Activated CD8-positive, alpha-beta T cell treated with anti-CD3 and anti-CD28 coated beads for 36 hours (primary cell): ENCODE results near the gene UBE3B. TPM values are rescaled to one million over a fixed set of nuclear protein-coding genes. Genes with fewer than 3 reads are reported as not detected.

Experiments used
- ATAC-seq: fragments of 200-7000 bp; cut with Tn5 transposase; one replicate; pipeline ENCODE4 v1.10.0; 2021; ENCODE audit warnings: mild to moderate bottlenecking, moderate library complexity
- CTCF ChIA-PET: fragments of 350-600 bp; sonication (Branson Sonifier 250); formaldehyde crosslinking; loops from one replicate; lab custom pipeline; 2021; ENCODE audit warnings: antibody characterized with exemption; lab: Charles Lee
- POLR2A ChIA-PET: fragments of 350-600 bp; sonication (Branson Sonifier 250); formaldehyde crosslinking; loops from one replicate; lab custom pipeline; 2021; ENCODE audit warnings: antibody characterized with exemption; lab: Charles Lee
- DNase-seq: peaks from one replicate; pipeline ENCODE4 v3.0.0-alpha.2; 2020
- H3K27ac Mint-ChIP-seq: one replicate; pipeline ENCODE4 v1.8.0; 2021; ENCODE audit warnings: mild to moderate bottlenecking, mixed read lengths
- H3K27me3 Mint-ChIP-seq: one replicate; pipeline ENCODE4 v1.8.0; 2021; ENCODE audit warnings: mixed read lengths
- H3K36me3 Mint-ChIP-seq: one replicate; pipeline ENCODE4 v1.8.0; 2021; ENCODE audit warnings: low read depth, mixed read lengths
- H3K4me1 Mint-ChIP-seq: one replicate; pipeline ENCODE4 v1.8.0; 2021; ENCODE audit warnings: low read depth, mixed read lengths
- H3K4me3 Mint-ChIP-seq: one replicate; pipeline ENCODE4 v1.8.0; 2021; ENCODE audit warnings: mild to moderate bottlenecking, moderate library complexity, mixed read lengths
- H3K9me3 Mint-ChIP-seq: one replicate; pipeline ENCODE4 v1.8.0; 2021; ENCODE audit warnings: mixed read lengths
- intact Hi-C: fragments of 100-400 bp; cut with micrococcal nuclease; formaldehyde crosslinking; loops from one replicate; pipeline ENCODE4 v1.10.0; 2022
- total RNA-seq, 2 experiments: library from RNA; stranded (reverse); gene quantifications; one replicate each; pipeline ENCODE4 v1.2.3, GENCODE V29; 2021
- TF ChIP-seq, protein P1 (sequence below): fragments of 200-600 bp; IDR thresholded peaks from one replicate; pipeline ENCODE4 v1.8.0; 2022; ENCODE audit warnings: antibody characterized with exemption, mild to moderate bottlenecking

The UBE3B gene
- total RNA-seq, 2 experiments from 2014 or later: 22.5 to 24.9 TPM

DNA sequence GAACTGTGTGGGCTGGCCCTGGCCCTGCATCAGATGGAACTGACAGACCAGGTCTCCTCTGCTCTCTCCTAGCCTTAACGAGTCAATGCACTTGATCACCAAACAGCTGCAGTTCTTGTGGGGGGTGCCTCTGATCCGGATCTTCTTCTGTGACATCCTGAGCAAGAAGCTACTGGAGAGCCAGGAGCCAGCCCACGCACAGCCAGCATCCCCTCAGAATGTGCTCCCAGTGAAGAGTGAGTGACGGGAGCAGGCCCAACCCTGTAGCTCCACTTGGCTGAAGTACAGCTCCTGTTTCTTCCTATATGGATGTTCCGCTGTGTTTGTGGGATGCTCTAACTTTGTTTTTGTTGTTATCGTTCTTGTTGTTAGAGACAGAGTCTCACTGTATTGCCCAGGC, 23.9 kb downstream of the UBE3B start:
- ATAC-seq (no peak), DNase-seq (no peak)
- no peaks in the 10 kb centered on the region for H3K27me3 Mint-ChIP-seq
- H3K4me3 Mint-ChIP-seq: no peak overlapping the region
- intact Hi-C loops: no loop called here
- H3K4me1 Mint-ChIP-seq: no peaks in the 10 kb centered on the region
- H3K9me3 Mint-ChIP-seq: no peaks in the 10 kb centered on the region
- TF ChIP-seq, protein P1, sequence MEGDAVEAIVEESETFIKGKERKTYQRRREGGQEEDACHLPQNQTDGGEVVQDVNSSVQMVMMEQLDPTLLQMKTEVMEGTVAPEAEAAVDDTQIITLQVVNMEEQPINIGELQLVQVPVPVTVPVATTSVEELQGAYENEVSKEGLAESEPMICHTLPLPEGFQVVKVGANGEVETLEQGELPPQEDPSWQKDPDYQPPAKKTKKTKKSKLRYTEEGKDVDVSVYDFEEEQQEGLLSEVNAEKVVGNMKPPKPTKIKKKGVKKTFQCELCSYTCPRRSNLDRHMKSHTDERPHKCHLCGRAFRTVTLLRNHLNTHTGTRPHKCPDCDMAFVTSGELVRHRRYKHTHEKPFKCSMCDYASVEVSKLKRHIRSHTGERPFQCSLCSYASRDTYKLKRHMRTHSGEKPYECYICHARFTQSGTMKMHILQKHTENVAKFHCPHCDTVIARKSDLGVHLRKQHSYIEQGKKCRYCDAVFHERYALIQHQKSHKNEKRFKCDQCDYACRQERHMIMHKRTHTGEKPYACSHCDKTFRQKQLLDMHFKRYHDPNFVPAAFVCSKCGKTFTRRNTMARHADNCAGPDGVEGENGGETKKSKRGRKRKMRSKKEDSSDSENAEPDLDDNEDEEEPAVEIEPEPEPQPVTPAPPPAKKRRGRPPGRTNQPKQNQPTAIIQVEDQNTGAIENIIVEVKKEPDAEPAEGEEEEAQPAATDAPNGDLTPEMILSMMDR: no peak
- ChIA-PET POLR2A (interaction anchor here (0.6 kb wide), 1 partner anchor 24 kb away, joined by 3 read pairs; the partner anchor contains the start of genes KCTD10 and UBE3B), CTCF (interaction anchor here (1.2 to 1.7 kb wide), 2 partner anchors 17 to 73 kb away, joined by 3 to 6 read pairs; partner anchors contain the start of gene MVK)
- peaks cover 29% of the 10 kb centered on the region for H3K36me3 Mint-ChIP-seq
- H3K27ac Mint-ChIP-seq: no peak overlapping the region

DNA sequence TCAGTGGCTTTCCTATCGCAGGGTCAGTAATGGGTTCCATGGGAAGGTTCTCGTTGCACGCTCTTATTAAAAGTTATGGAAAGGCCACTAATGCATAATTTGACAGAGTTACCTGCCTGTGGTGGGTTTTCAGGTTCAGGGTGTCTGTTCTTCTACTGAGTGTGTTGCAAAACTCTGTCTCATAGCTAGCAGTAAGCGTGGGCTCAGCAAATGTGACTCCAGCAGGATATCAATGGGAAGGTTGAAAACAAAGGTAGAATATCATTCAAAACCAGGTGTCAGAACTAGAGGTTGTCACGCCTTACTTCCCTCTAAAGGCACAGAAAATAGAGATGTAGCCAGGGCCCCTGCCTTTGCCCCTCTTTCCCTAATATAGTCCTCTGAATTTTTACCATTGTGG, 24.9 kb downstream of the UBE3B start:
- CTCF ChIA-PET: interaction anchor here (1.1 kb wide), 1 partner anchor 343 kb away, joined by 3 read pairs; no protein-coding TSS in a partner anchor
- no peak overlapping the region for H3K27ac Mint-ChIP-seq
- H3K36me3 Mint-ChIP-seq: peaks cover 26% of the 10 kb centered on the region
- TF ChIP-seq, protein P1: no peak
- no peak overlapping the region for H3K4me3 Mint-ChIP-seq
- ATAC-seq (no peak), DNase-seq (no peak)
- H3K27me3 Mint-ChIP-seq: no peaks in the 10 kb centered on the region
- no peaks in the 10 kb centered on the region for H3K9me3 Mint-ChIP-seq
- intact Hi-C loops: no loop called here
- no peaks in the 10 kb centered on the region for H3K4me1 Mint-ChIP-seq
- POLR2A ChIA-PET: no interaction called here

DNA sequence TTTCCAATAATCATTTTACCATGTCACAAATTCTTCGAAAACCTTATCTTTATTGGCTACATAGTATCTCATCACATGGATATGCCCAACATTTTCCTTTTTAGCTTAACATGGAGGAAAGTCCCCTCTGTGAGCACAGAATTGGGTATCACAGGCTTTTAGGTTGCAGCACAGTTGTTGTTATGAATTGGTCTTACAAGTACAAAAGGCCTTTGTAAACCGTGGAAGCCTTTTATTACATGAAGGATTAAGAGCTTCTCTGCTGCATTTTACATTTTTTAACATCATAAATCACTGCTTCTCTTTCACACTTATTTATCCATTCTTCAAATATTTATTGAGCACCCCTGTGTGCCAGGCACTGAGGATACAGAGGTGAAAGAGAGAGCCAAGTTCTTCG, 26.2 kb downstream of the UBE3B start:
- intact Hi-C loops: no loop called here
- no peak for ATAC-seq
- Mint-ChIP-seq H3K4me3 (no peak overlapping the region), H3K4me1 (no peaks in the 10 kb centered on the region), H3K27ac (no peak overlapping the region), H3K9me3 (no peaks in the 10 kb centered on the region), H3K36me3 (peaks cover 24% of the 10 kb centered on the region), H3K27me3 (no peaks in the 10 kb centered on the region)
- POLR2A ChIA-PET: no interaction called here
- TF ChIP-seq, protein P1: no peak
- no peak for DNase-seq
- CTCF ChIA-PET: no interaction called here

DNA sequence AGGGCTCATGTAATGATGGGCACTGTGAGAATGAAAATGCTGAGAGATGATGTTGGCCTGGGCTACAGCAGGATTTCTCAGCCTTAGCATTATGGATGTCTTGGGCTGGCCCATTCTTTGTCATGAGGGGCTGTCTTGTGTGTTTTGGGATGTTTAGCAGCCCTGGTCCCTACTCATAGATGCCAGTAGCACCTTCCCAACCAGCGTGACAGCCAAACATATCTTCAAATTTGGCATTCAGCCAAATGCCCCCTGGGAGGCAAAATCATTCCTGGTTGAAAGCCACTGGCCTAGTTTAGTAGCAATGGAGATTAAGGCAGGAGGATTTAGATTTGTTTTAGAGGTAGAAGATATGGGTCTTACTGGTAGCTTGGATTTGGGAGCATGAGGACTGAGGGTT, 26.6 kb downstream of the UBE3B start:
- Mint-ChIP-seq H3K4me1 (no peaks in the 10 kb centered on the region), H3K36me3 (peaks cover 25% of the 10 kb centered on the region), H3K4me3 (no peak overlapping the region), H3K9me3 (no peaks in the 10 kb centered on the region), H3K27me3 (no peaks in the 10 kb centered on the region), H3K27ac (no peak overlapping the region)
- DNase-seq: no peak
- ChIA-PET POLR2A (no interaction called here), CTCF (interaction anchor here (0.7 kb wide), 1 partner anchor 1829 kb away, joined by 3 read pairs; no protein-coding TSS in a partner anchor)
- TF ChIP-seq, protein P1: no peak
- no peak for ATAC-seq
- intact Hi-C loops: no loop called here

DNA sequence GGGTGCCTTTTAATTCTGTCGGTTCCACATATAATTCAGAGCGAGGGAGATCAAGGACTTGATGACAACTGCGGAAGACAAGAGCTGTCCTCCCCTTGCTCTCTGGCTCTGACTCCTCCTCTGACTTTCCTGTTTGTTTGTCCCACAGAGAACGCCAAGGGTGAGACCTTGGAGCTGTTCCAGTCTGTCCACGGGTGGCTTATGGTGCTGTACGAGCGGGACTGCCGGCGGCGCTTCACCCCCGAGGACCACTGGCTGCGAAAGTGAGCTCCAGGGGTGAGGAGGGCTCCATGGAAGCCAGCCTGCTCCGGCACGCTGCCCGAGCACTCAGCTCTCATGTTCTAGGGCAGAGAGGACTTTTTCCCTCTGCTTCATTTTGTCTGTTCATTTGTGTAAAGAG, 32.8 kb downstream of the UBE3B start:
- ATAC-seq (no peak), DNase-seq (no peak)
- peaks cover 9% of the 10 kb centered on the region for H3K36me3 Mint-ChIP-seq
- CTCF ChIA-PET: interaction anchor here (1.5 kb wide), 1 partner anchor 9 kb away, joined by 5 read pairs; no protein-coding TSS in a partner anchor
- H3K4me1 Mint-ChIP-seq: no peaks in the 10 kb centered on the region
- no peak overlapping the region for H3K4me3 Mint-ChIP-seq
- POLR2A ChIA-PET: interaction anchor here (1.1 kb wide), 1 partner anchor 17 kb away, joined by 3 read pairs; no protein-coding TSS in a partner anchor
- intact Hi-C loops: no loop called here
- no peaks in the 10 kb centered on the region for H3K9me3 Mint-ChIP-seq
- no peak overlapping the region for H3K27ac Mint-ChIP-seq
- no peaks in the 10 kb centered on the region for H3K27me3 Mint-ChIP-seq
- TF ChIP-seq, protein P1: no peak
